PC-3 (cell line): ENCODE measurements around the gene SMARCAL1.

Experiments
- CTCF ChIP-seq: fragments of 300-600 bp; sonication (generic); conservative IDR thresholded peaks from 2 replicates; pipeline ENCODE4 v1.5.1; 2017; ENCODE audit warnings: antibody characterized with exemption, low read depth, mild to moderate bottlenecking, low read length
- EZH2phosphoT487 ChIP-seq: fragments of 300-600 bp; sonication (generic); IDR thresholded peaks from 2 replicates; pipeline ENCODE4 v1.6.1; 2018; ENCODE audit warnings: mild to moderate bottlenecking, antibody characterized with exemption, low read length, borderline replicate concordance

GRCh38 chr2:216423071-216423470 lies 10.8 kb downstream of the SMARCAL1 start:
- no peak for TF ChIP-seq CTCF
- TF ChIP-seq EZH2phosphoT487, result no peak
